Fibroblast of peridontal ligament (primary cell): ENCODE results near the gene TMEM203.

ENCODE experiments used
- DNase-seq: peaks from one replicate; pipeline ENCODE4 v3.0.0-alpha.2; 2010; ENCODE audit errors: extremely low read depth

The TMEM203 gene

GRCh38 chr9:137198051-137198901 is 7.2 kb downstream of the TMEM203 start:
- DNase-seq = no peak

- no peak for DNase-seq
Observed at GRCh38 chr9:137195525-137196220, 9.8 kb downstream of the TMEM203 start.

GRCh38 chr9:137194909-137195308 is 10.5 kb downstream of the TMEM203 start:
- no peak for DNase-seq

GRCh38 chr9:137194388-137194787 is 11.1 kb downstream of the TMEM203 start:
- DNase-seq = no peak

- DNase-seq = no peak
Observed at GRCh38 chr9:137193771-137194170, 11.7 kb downstream of the TMEM203 start.

GRCh38 chr9:137192859-137193258 is 12.6 kb downstream of the TMEM203 start:
- DNase-seq = no peak

GRCh38 chr9:137192448-137192780 is 13.0 kb downstream of the TMEM203 start:
- no peak for DNase-seq

- DNase-seq = no peak
Observed at GRCh38 chr9:137191691-137192447, 13.6 kb downstream of the TMEM203 start.

GRCh38 chr9:137191245-137191644 is 14.2 kb downstream of the TMEM203 start:
- no peak for DNase-seq

GRCh38 chr9:137190315-137190856 is 15.1 kb downstream of the TMEM203 start:
- no peak for DNase-seq

GRCh38 chr9:137189297-137190295 is 15.9 kb downstream of the TMEM203 start:
- no peak for DNase-seq

- DNase-seq = peak; percentile 93
Observed at GRCh38 chr9:137188490-137189296, 16.8 kb downstream of the TMEM203 start, which contains the start of the genes ANAPC2 and SSNA1. Gene ANAPC2, minus strand, starts transcription at chr9:137188560. Its CDS starts 28 bp downstream, at chr9:137188532. Gene SSNA1, plus strand, starts transcription at chr9:137188676. Its CDS starts 51 bp downstream, at chr9:137188727.

- no peak for DNase-seq
Observed at GRCh38 chr9:137188086-137188489, 17.4 kb downstream of the TMEM203 start.

- no peak for DNase-seq
Observed at GRCh38 chr9:137187386-137187785, 18.1 kb downstream of the TMEM203 start.

GRCh38 chr9:137186385-137186784 is 19.1 kb downstream of the TMEM203 start:
- no peak for DNase-seq

- no peak for DNase-seq
Observed at GRCh38 chr9:137185921-137186320, 19.5 kb downstream of the TMEM203 start.

- no peak for DNase-seq
Observed at GRCh38 chr9:137184881-137185660, 20.4 kb downstream of the TMEM203 start.

GRCh38 chr9:137183980-137184595 is 21.4 kb downstream of the TMEM203 start:
- DNase-seq = no peak

- DNase-seq = no peak
Observed at GRCh38 chr9:137182836-137183235, 22.6 kb downstream of the TMEM203 start.
